Glutamatergic neuron (in vitro differentiated cells): Measurements from ENCODE around the gene BTBD16. TPM values are rescaled to one million over a fixed set of nuclear protein-coding genes. Genes with fewer than 3 reads are reported as not detected.
A peak's percentile ranks its signal among the peaks of the same experiment; 100 is the strongest.

Source experiments
- DNase-seq: peaks from one replicate; pipeline ENCODE4 v3.0.0; 2022
- H3K27ac Mint-ChIP-seq: one replicate; pipeline ENCODE4 v1.8.0; 2020; ENCODE audit warnings: mild to moderate bottlenecking, mixed read lengths, inconsistent platforms; ENCODE audit not compliant: unreplicated experiment
- H3K27me3 Mint-ChIP-seq: one replicate; pipeline ENCODE4 v1.8.0; 2020; ENCODE audit warnings: mild to moderate bottlenecking, moderate library complexity, mixed read lengths, inconsistent platforms; ENCODE audit not compliant: unreplicated experiment
- H3K36me3 Mint-ChIP-seq: one replicate; pipeline ENCODE4 v1.8.0; 2020; ENCODE audit warnings: mild to moderate bottlenecking, mixed read lengths, inconsistent platforms; ENCODE audit not compliant: unreplicated experiment
- H3K4me1 Mint-ChIP-seq: one replicate; pipeline ENCODE4 v1.8.0; 2020; ENCODE audit warnings: mild to moderate bottlenecking, low read depth, mixed read lengths, inconsistent platforms; ENCODE audit not compliant: unreplicated experiment
- H3K4me3 Mint-ChIP-seq: one replicate; pipeline ENCODE4 v1.8.0; 2020; ENCODE audit warnings: mild to moderate bottlenecking, mixed read lengths, inconsistent platforms; ENCODE audit not compliant: unreplicated experiment
- H3K9me3 Mint-ChIP-seq: one replicate; pipeline ENCODE4 v1.8.0; 2020; ENCODE audit warnings: mild to moderate bottlenecking, moderate library complexity, mixed read lengths, inconsistent platforms; ENCODE audit not compliant: unreplicated experiment
- CTCF ChIP-seq: fragments of 200-600 bp; sonication (generic); IDR thresholded peaks from one replicate; pipeline ENCODE4 v1.5.0; 2021; ENCODE audit not compliant: partially characterized antibody, unreplicated experiment
- total RNA-seq: library from RNA; stranded (reverse); fragmentation: NEBNext Ultra II Directional; extraction: Animal tissue kit (Norgen Biotek cat#: 25700); gene quantifications from one replicate; pipeline ENCODE4 v1.2.1, GENCODE V29; 2021; ENCODE audit not compliant: unreplicated experiment

The BTBD16 gene
- total RNA-seq, 1 donor from 2014 or later: 0.98 TPM

GRCh38 chr10:122234416-122234815, 36.7 kb upstream of the BTBD16 start:
- peaks cover 41% of the 10 kb centered on the region for H3K9me3 Mint-ChIP-seq
- no peak for DNase-seq
- H3K4me3 Mint-ChIP-seq: peak overlapping the region; percentile 9
- H3K4me1 Mint-ChIP-seq: peaks cover 53% of the 10 kb centered on the region
- peaks cover 12% of the 10 kb centered on the region for H3K36me3 Mint-ChIP-seq
- H3K27me3 Mint-ChIP-seq: peaks cover 23% of the 10 kb centered on the region
- no peak for TF ChIP-seq CTCF
- H3K27ac Mint-ChIP-seq: peak overlapping the region; percentile 84

GRCh38 chr10:122236690-122237306, 34.3 kb upstream of the BTBD16 start:
- TF ChIP-seq CTCF: no peak
- H3K27me3 Mint-ChIP-seq: peaks cover 26% of the 10 kb centered on the region
- peaks cover 13% of the 10 kb centered on the region for H3K36me3 Mint-ChIP-seq
- DNase-seq: no peak
- no peak overlapping the region for H3K4me3 Mint-ChIP-seq
- peaks cover 41% of the 10 kb centered on the region for H3K4me1 Mint-ChIP-seq
- peaks cover 37% of the 10 kb centered on the region for H3K9me3 Mint-ChIP-seq
- no peak overlapping the region for H3K27ac Mint-ChIP-seq

- Mint-ChIP-seq H3K36me3 (peaks cover 13% of the 10 kb centered on the region), H3K4me1 (peaks cover 34% of the 10 kb centered on the region), H3K27me3 (peaks cover 26% of the 10 kb centered on the region), H3K9me3 (peaks cover 34% of the 10 kb centered on the region), H3K27ac (no peak overlapping the region), H3K4me3 (no peak overlapping the region)
- DNase-seq: no peak
- no peak for TF ChIP-seq CTCF
Observed at GRCh38 chr10:122237331-122237990, 33.6 kb upstream of the BTBD16 start.

GRCh38 chr10:122239578-122240257, 31.4 kb upstream of the BTBD16 start:
- peaks cover 31% of the 10 kb centered on the region for H3K9me3 Mint-ChIP-seq

More at GRCh38 chr10:122239578-122240257, 31.4 kb upstream of the BTBD16 start:
- H3K4me3 Mint-ChIP-seq: no peak overlapping the region
- peak overlapping the region; percentile 30 for H3K27ac Mint-ChIP-seq
- H3K27me3 Mint-ChIP-seq: peaks cover 23% of the 10 kb centered on the region
- TF ChIP-seq CTCF: no peak
- peaks cover 22% of the 10 kb centered on the region for H3K4me1 Mint-ChIP-seq
- peaks cover 13% of the 10 kb centered on the region for H3K36me3 Mint-ChIP-seq
- no peak for DNase-seq
